Loucy (cell line): ENCODE data around the gene TIMMDC1.

Source experiments
- H2AFZ ChIP-seq: fragments of 200-600 bp; sonication (generic); 2 replicates; pipeline ENCODE4 v1.6.0; 2016; ENCODE audit warnings: antibody characterized with exemption, mild to moderate bottlenecking, low read length, moderate library complexity
- H3F3A ChIP-seq: fragments of 200-600 bp; 2 replicates; pipeline ENCODE4 v1.6.0; 2016; ENCODE audit warnings: antibody characterized with exemption, low read depth, mild to moderate bottlenecking
- H3K27me3 ChIP-seq: fragments of 200-600 bp; sonication (generic); 2 replicates; pipeline ENCODE4 v1.6.1; 2014; ENCODE audit warnings: low read length, mild to moderate bottlenecking; ENCODE audit not compliant: insufficient read depth, poor library complexity, severe bottlenecking
- H3K36me3 ChIP-seq: fragments of 200-600 bp; sonication (generic); 2 replicates; pipeline ENCODE4 v1.6.1; 2016; ENCODE audit warnings: low read length; ENCODE audit not compliant: insufficient read depth
- H3K4me1 ChIP-seq: fragments of 200-600 bp; sonication (generic); 2 replicates; pipeline ENCODE4 v1.5.1; 2014; ENCODE audit warnings: low read length, mild to moderate bottlenecking; ENCODE audit not compliant: insufficient read depth, poor library complexity, severe bottlenecking
- H3K4me2 ChIP-seq: fragments of 200-600 bp; sonication (generic); 2 replicates; pipeline ENCODE4 v1.6.0; 2014; ENCODE audit warnings: antibody characterized with exemption, low read length, low read depth, mild to moderate bottlenecking; ENCODE audit not compliant: poor library complexity, severe bottlenecking
- H3K4me3 ChIP-seq: fragments of 200-600 bp; sonication (generic); 2 replicates; pipeline ENCODE4 v1.5.1; 2014; ENCODE audit warnings: low read length, mild to moderate bottlenecking, mixed read lengths; ENCODE audit not compliant: poor library complexity, severe bottlenecking
- H3K79me2 ChIP-seq: fragments of 200-600 bp; sonication (generic); 2 replicates; pipeline ENCODE4 v1.6.1; 2014; ENCODE audit warnings: low read length; ENCODE audit not compliant: insufficient read depth
- H3K9ac ChIP-seq: fragments of 200-600 bp; sonication (generic); 2 replicates; pipeline ENCODE4 v1.6.0; 2014; ENCODE audit warnings: mild to moderate bottlenecking, low read depth, low read length, moderate library complexity; ENCODE audit not compliant: poor library complexity, severe bottlenecking
- H3K9me2 ChIP-seq: fragments of 200-600 bp; sonication (generic); replicated peaks from 2 replicates; pipeline ENCODE4 v1.6.1; 2016; ENCODE audit warnings: low read depth, low read length, mixed read lengths
- H3K9me3 ChIP-seq: fragments of 200-600 bp; sonication (generic); 2 replicates; pipeline ENCODE4 v1.6.1; 2014; ENCODE audit warnings: mild to moderate bottlenecking, antibody characterized with exemption, low read length, low read depth; ENCODE audit not compliant: insufficient read depth
- H4K20me1 ChIP-seq: fragments of 200-600 bp; sonication (generic); 2 replicates; pipeline ENCODE4 v1.6.0; 2014; ENCODE audit warnings: antibody characterized with exemption, low read length, mild to moderate bottlenecking; ENCODE audit not compliant: insufficient read depth, poor library complexity, severe bottlenecking
- EZH2phosphoT487 ChIP-seq: fragments of 200-600 bp; IDR thresholded peaks from 2 replicates; pipeline ENCODE4 v1.6.1; 2018; ENCODE audit warnings: antibody characterized with exemption, mild to moderate bottlenecking, moderate library complexity, borderline replicate concordance
- TF ChIP-seq, protein P1 (sequence below): fragments of 200-600 bp; sonication (generic); conservative IDR thresholded peaks from 2 replicates; pipeline ENCODE4 v1.5.1; 2014; ENCODE audit warnings: mild to moderate bottlenecking, antibody characterized with exemption, low read length

Gene TIMMDC1

GRCh38 chr3:119457246-119457645, 41.1 kb upstream of the TIMMDC1 start:
- Histone ChIP-seq H3K9ac (no peak overlapping the region), H3K27me3 (no peaks in the 10 kb centered on the region), H3K4me2 (no peak overlapping the region), H2AFZ (no peak overlapping the region), H3K9me2 (no peaks in the 10 kb centered on the region), H3K36me3 (peaks cover 46% of the 10 kb centered on the region; the same call in 1 of the 2 replicates), H3K79me2 (peaks cover 40% of the 10 kb centered on the region), H3K4me3 (no peak overlapping the region), H3K9me3 (no peaks in the 10 kb centered on the region), H3F3A (no peaks in the 10 kb centered on the region), H3K4me1 (peaks cover 29% of the 10 kb centered on the region), H4K20me1 (peaks cover 24% of the 10 kb centered on the region)
- TF ChIP-seq, protein P1, sequence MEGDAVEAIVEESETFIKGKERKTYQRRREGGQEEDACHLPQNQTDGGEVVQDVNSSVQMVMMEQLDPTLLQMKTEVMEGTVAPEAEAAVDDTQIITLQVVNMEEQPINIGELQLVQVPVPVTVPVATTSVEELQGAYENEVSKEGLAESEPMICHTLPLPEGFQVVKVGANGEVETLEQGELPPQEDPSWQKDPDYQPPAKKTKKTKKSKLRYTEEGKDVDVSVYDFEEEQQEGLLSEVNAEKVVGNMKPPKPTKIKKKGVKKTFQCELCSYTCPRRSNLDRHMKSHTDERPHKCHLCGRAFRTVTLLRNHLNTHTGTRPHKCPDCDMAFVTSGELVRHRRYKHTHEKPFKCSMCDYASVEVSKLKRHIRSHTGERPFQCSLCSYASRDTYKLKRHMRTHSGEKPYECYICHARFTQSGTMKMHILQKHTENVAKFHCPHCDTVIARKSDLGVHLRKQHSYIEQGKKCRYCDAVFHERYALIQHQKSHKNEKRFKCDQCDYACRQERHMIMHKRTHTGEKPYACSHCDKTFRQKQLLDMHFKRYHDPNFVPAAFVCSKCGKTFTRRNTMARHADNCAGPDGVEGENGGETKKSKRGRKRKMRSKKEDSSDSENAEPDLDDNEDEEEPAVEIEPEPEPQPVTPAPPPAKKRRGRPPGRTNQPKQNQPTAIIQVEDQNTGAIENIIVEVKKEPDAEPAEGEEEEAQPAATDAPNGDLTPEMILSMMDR = no peak
- TF ChIP-seq EZH2phosphoT487 = no peak

GRCh38 chr3:119463171-119464169, 34.9 kb upstream of the TIMMDC1 start, which contains the start of gene TMEM39A:
TMEM39A (minus strand) TSS chr3:119463615; CDS start chr3:119462074, 1,541 bp downstream.
- Histone ChIP-seq H4K20me1 (peaks cover 22% of the 10 kb centered on the region), H3K4me2 (peak within 1 kb of the TSS; percentile 97), H3K9ac (peak within 1 kb of the TSS; percentile 86), H3K27me3 (no peaks in the 10 kb centered on the region), H3F3A (no peaks in the 10 kb centered on the region), H3K9me3 (no peaks in the 10 kb centered on the region), H3K4me3 (peak within 1 kb of the TSS; percentile 90), H2AFZ (peak within 1 kb of the TSS; percentile 90), H3K36me3 (peaks cover 11% of the 10 kb centered on the region; the same call in 1 of the 2 replicates), H3K9me2 (no peaks in the 10 kb centered on the region), H3K4me1 (peaks cover 35% of the 10 kb centered on the region), H3K79me2 (peaks cover 47% of the 10 kb centered on the region)
- TF ChIP-seq EZH2phosphoT487 = no peak
- TF ChIP-seq, protein P1 = no peak

DNA sequence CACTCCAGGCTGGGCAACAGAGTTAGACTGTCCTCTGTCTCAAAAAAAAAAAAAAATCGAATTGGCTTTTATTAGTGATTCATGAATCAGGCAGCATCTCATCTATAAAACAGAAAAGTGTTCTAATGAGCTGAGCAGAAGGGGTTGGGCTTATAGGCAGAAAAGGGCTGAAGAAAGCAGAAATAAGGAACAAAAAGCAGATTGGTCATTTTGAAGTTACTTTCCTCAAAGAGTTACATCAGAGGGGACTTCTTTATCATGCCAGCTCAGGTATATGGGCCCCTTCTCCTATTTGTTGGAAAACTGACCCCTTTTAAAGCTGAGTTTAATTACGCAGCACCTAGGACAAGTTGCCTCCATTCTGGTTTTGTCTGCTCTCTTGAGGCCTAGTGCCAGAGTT, 30.3 kb upstream of the TIMMDC1 start:
- peaks cover 3% of the 10 kb centered on the region; the same call in 1 of the 2 replicates for H3K36me3 ChIP-seq
- no peaks in the 10 kb centered on the region for H3F3A ChIP-seq
- no peaks in the 10 kb centered on the region for H3K27me3 ChIP-seq
- TF ChIP-seq, protein P1 = no peak
- TF ChIP-seq EZH2phosphoT487 = no peak
- no peaks in the 10 kb centered on the region for H3K9me2 ChIP-seq
- H3K4me1 ChIP-seq = peaks cover 36% of the 10 kb centered on the region
- H3K79me2 ChIP-seq = peaks cover 39% of the 10 kb centered on the region
- peak overlapping the region; percentile 80 for H3K9ac ChIP-seq
- H3K9me3 ChIP-seq = no peaks in the 10 kb centered on the region
- peak overlapping the region; percentile 93 for H3K4me2 ChIP-seq
- H4K20me1 ChIP-seq = no peaks in the 10 kb centered on the region
- peak overlapping the region; percentile 99 for H2AFZ ChIP-seq
- peak overlapping the region; percentile 100 for H3K4me3 ChIP-seq
